ENCODE measurements around the gene ZNF823.
"Not testable (repeated sequence)": the region's sequence is repeated elsewhere in the genome, so short reads cannot be mapped to it uniquely, and the experiment has no call there.

Gene ZNF823

GRCh38 chr19:11738746-11739620 is at the start of gene ZNF823:
Gene ZNF823, minus strand, starts transcription at chr19:11738946. Its CDS starts 127 bp downstream, at chr19:11738819.
- DNase-seq (peak; percentile 98), ATAC-seq (peak; percentile 99)

- no peak for ATAC-seq
- no peak for DNase-seq
Observed at GRCh38 chr19:11787536-11787935, 48.8 kb upstream of the ZNF823 start.

GRCh38 chr19:11784356-11784755 is 45.6 kb upstream of the ZNF823 start:
- no peak for ATAC-seq
- no peak for DNase-seq

GRCh38 chr19:11783767-11784166 is 45.0 kb upstream of the ZNF823 start:
- ATAC-seq (no peak), DNase-seq (no peak)

- no peak for DNase-seq
- ATAC-seq, result no peak
Observed at GRCh38 chr19:11781295-11782057, 42.7 kb upstream of the ZNF823 start.

GRCh38 chr19:11780431-11781020 is 41.8 kb upstream of the ZNF823 start:
- no peak for DNase-seq
- ATAC-seq, result no peak

GRCh38 chr19:11776669-11777068 is 37.9 kb upstream of the ZNF823 start:
- ATAC-seq, DNase-seq: not testable (repeated sequence)

- DNase-seq, ATAC-seq: not testable (repeated sequence)
Observed at GRCh38 chr19:11771520-11771919, 32.8 kb upstream of the ZNF823 start.

GRCh38 chr19:11769995-11770394 is 31.2 kb upstream of the ZNF823 start:
- DNase-seq (no peak), ATAC-seq (no peak)

- DNase-seq (peak; percentile 47), ATAC-seq (no peak)
Observed at GRCh38 chr19:11767633-11768133, 28.9 kb upstream of the ZNF823 start.

GRCh38 chr19:11766597-11767591 is 28.1 kb upstream of the ZNF823 start, which contains the start of gene ZNF441:
Gene ZNF441, plus strand, starts transcription at chr19:11767000. Its CDS starts 194 bp downstream, at chr19:11767194.
- peak; percentile 100 for ATAC-seq
- DNase-seq, result peak; percentile 96

GRCh38 chr19:11763611-11764010 is 24.9 kb upstream of the ZNF823 start:
- ATAC-seq (no peak), DNase-seq (no peak)

GRCh38 chr19:11763117-11763516 is 24.4 kb upstream of the ZNF823 start:
- ATAC-seq, result no peak
- DNase-seq, result no peak

GRCh38 chr19:11759805-11760204 is 21.1 kb upstream of the ZNF823 start:
- ATAC-seq, result no peak
- no peak for DNase-seq

GRCh38 chr19:11756965-11757364 is 18.2 kb upstream of the ZNF823 start:
- DNase-seq (no peak), ATAC-seq (no peak)

- no peak for DNase-seq
- no peak for ATAC-seq
Observed at GRCh38 chr19:11754663-11755062, 15.9 kb upstream of the ZNF823 start.

GRCh38 chr19:11752244-11752736 is 13.5 kb upstream of the ZNF823 start:
- DNase-seq, result no peak
- ATAC-seq, result no peak

GRCh38 chr19:11749751-11750150 is 11.0 kb upstream of the ZNF823 start:
- no peak for ATAC-seq
- no peak for DNase-seq

- DNase-seq (no peak), ATAC-seq (no peak)
Observed at GRCh38 chr19:11747277-11747676, 8.5 kb upstream of the ZNF823 start.

- ATAC-seq, result no peak
Observed at GRCh38 chr19:11745869-11746268, 7.1 kb upstream of the ZNF823 start.

More at GRCh38 chr19:11745869-11746268, 7.1 kb upstream of the ZNF823 start:
- no peak for DNase-seq
